ENCODE measurements around the gene ROCK2. TPM values are rescaled to one million over a fixed set of nuclear protein-coding genes. Genes with fewer than 3 reads are reported as not detected.

ROCK2 gene
- total and polyA plus RNA-seq, 2 of the 13 experiments (the other 11 are each of a cell fraction or from before 2014, with no cell fraction given), result 38.1 to 119 TPM

DNA sequence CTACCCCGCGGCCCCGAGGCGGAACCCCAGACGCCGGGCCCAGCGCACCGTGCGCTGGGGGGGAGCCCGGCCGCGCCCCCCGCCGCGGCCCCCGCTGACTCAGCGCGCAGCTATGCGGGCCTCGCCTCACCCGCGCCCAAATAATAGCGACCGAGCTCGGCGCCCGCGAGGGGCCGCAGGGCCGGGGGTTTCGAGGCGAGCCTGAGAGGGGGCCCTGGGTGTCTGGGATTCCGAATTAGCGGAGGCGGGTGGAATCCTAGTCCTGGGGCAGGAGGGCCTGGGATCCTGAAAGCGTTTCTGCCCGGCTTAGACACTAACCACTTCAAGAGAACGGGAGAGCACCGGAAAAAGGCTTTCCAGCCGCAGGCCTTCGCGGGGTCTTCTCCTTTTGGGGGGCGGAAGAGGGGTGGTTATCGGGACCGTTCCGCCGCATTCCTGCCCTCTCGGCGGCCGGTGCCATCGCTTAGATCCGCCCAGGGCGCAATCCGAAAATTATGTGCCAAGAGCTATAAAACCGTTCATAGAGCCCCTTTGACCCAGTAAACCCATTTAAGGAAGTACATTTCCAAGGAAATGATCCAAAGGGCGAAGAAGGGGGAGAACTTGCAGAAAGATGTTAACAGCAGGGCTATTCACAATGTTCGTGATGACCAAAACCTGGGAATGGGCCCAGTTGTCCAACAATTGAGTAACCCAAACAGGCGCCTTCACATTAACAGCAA, 681 bp upstream of the ROCK2 start (continued):
- TF ChIP-seq ZSCAN9 (CRISPR knock-in tag; IDR thresholded peaks at IDR 0.05; ENCODE audit: borderline replicate concordance) (0 out of 2 replicates have a peak, but pooled peaks have one; percentile 7), ZNF136 (CRISPR knock-in tag; IDR thresholded peaks at IDR 0.05; ENCODE audit: low read depth) (peak; percentile 84; the same call in 1 of the 2 replicates), ZNF766 (CRISPR knock-in tag; IDR thresholded peaks at IDR 0.05; ENCODE audit: borderline replicate concordance) (peak; percentile 37; the same call in 1 of the 2 replicates), ZMYM3 (CRISPR knock-in tag; IDR thresholded peaks at IDR 0.05) (peak; percentile 22; the same call in 1 of the 2 replicates), ZNF331 (CRISPR knock-in tag; IDR thresholded peaks at IDR 0.05) (no peak), SIX1 (CRISPR knock-in tag; IDR thresholded peaks at IDR 0.05; ENCODE audit: borderline replicate concordance) (no peak), ATAD3A (CRISPR knock-in tag; IDR thresholded peaks at IDR 0.05) (no peak), POLR2G (IDR thresholded peaks at IDR 0.05; ENCODE audit: low read depth, low read length) (peak; percentile 92), IRF2 (CRISPR knock-in tag; IDR thresholded peaks at IDR 0.05) (peak; percentile 17), ISL2 (CRISPR knock-in tag; IDR thresholded peaks at IDR 0.05) (no peak; the same call in 1 of the 2 replicates), BCL6 (CRISPR knock-in tag; IDR thresholded peaks at IDR 0.05) (no peak), RARA (CRISPR knock-in tag; IDR thresholded peaks at IDR 0.05) (no peak), MXI1 (IDR thresholded peaks at IDR 0.05; ENCODE audit: borderline replicate concordance, low read depth, low read length) (0 out of 3 replicates have a peak, but pooled peaks have one; percentile 21)
- TF ChIP-seq, protein P1, sequence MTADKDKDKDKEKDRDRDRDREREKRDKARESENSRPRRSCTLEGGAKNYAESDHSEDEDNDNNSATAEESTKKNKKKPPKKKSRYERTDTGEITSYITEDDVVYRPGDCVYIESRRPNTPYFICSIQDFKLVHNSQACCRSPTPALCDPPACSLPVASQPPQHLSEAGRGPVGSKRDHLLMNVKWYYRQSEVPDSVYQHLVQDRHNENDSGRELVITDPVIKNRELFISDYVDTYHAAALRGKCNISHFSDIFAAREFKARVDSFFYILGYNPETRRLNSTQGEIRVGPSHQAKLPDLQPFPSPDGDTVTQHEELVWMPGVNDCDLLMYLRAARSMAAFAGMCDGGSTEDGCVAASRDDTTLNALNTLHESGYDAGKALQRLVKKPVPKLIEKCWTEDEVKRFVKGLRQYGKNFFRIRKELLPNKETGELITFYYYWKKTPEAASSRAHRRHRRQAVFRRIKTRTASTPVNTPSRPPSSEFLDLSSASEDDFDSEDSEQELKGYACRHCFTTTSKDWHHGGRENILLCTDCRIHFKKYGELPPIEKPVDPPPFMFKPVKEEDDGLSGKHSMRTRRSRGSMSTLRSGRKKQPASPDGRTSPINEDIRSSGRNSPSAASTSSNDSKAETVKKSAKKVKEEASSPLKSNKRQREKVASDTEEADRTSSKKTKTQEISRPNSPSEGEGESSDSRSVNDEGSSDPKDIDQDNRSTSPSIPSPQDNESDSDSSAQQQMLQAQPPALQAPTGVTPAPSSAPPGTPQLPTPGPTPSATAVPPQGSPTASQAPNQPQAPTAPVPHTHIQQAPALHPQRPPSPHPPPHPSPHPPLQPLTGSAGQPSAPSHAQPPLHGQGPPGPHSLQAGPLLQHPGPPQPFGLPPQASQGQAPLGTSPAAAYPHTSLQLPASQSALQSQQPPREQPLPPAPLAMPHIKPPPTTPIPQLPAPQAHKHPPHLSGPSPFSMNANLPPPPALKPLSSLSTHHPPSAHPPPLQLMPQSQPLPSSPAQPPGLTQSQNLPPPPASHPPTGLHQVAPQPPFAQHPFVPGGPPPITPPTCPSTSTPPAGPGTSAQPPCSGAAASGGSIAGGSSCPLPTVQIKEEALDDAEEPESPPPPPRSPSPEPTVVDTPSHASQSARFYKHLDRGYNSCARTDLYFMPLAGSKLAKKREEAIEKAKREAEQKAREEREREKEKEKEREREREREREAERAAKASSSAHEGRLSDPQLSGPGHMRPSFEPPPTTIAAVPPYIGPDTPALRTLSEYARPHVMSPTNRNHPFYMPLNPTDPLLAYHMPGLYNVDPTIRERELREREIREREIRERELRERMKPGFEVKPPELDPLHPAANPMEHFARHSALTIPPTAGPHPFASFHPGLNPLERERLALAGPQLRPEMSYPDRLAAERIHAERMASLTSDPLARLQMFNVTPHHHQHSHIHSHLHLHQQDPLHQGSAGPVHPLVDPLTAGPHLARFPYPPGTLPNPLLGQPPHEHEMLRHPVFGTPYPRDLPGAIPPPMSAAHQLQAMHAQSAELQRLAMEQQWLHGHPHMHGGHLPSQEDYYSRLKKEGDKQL (CRISPR knock-in tag; IDR thresholded peaks at IDR 0.05; ENCODE audit: low read depth), result no peak
- TF ChIP-seq, protein P2, sequence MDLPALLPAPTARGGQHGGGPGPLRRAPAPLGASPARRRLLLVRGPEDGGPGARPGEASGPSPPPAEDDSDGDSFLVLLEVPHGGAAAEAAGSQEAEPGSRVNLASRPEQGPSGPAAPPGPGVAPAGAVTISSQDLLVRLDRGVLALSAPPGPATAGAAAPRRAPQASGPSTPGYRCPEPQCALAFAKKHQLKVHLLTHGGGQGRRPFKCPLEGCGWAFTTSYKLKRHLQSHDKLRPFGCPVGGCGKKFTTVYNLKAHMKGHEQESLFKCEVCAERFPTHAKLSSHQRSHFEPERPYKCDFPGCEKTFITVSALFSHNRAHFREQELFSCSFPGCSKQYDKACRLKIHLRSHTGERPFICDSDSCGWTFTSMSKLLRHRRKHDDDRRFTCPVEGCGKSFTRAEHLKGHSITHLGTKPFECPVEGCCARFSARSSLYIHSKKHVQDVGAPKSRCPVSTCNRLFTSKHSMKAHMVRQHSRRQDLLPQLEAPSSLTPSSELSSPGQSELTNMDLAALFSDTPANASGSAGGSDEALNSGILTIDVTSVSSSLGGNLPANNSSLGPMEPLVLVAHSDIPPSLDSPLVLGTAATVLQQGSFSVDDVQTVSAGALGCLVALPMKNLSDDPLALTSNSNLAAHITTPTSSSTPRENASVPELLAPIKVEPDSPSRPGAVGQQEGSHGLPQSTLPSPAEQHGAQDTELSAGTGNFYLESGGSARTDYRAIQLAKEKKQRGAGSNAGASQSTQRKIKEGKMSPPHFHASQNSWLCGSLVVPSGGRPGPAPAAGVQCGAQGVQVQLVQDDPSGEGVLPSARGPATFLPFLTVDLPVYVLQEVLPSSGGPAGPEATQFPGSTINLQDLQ (CRISPR knock-in tag; IDR thresholded peaks at IDR 0.05), result peak; percentile 40; the same call in 1 of the 2 replicates
- TF ChIP-seq, protein P3, sequence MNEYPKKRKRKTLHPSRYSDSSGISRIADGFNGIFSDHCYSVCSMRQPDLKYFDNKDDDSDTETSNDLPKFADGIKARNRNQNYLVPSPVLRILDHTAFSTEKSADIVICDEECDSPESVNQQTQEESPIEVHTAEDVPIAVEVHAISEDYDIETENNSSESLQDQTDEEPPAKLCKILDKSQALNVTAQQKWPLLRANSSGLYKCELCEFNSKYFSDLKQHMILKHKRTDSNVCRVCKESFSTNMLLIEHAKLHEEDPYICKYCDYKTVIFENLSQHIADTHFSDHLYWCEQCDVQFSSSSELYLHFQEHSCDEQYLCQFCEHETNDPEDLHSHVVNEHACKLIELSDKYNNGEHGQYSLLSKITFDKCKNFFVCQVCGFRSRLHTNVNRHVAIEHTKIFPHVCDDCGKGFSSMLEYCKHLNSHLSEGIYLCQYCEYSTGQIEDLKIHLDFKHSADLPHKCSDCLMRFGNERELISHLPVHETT (CRISPR knock-in tag; conservative IDR thresholded peaks at IDR 0.05), result peak; percentile 61; the same call in 1 of the 2 replicates
- TF ChIP-seq, protein P4, sequence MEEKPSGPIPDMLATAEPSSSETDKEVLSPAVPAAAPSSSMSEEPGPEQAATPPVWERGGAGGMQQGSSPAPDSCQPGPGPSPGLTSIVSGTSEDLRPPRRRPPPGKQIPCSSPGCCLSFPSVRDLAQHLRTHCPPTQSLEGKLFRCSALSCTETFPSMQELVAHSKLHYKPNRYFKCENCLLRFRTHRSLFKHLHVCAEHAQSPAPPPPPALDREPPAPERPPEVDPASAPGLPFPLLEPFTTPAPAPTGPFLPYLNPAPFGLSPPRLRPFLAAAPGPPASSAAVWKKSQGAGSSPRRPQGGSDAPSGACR (CRISPR knock-in tag; IDR thresholded peaks at IDR 0.05), result no peak
- TF ChIP-seq, protein P5, sequence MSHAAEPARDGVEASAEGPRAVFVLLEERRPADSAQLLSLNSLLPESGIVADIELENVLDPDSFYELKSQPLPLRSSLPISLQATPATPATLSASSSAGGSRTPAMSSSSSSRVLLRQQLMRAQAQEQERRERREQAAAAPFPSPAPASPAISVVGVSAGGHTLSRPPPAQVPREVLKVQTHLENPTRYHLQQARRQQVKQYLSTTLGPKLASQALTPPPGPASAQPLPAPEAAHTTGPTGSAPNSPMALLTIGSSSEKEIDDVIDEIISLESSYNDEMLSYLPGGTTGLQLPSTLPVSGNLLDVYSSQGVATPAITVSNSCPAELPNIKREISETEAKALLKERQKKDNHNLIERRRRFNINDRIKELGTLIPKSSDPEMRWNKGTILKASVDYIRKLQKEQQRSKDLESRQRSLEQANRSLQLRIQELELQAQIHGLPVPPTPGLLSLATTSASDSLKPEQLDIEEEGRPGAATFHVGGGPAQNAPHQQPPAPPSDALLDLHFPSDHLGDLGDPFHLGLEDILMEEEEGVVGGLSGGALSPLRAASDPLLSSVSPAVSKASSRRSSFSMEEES (CRISPR knock-in tag; IDR thresholded peaks at IDR 0.05), result peak; percentile 13; the same call in 1 of the 2 replicates

Measured in HepG2 (cell line).